H1 (cell line): ENCODE data around the gene MRPL20. TPM values are rescaled to one million over a fixed set of nuclear protein-coding genes. Genes with fewer than 3 reads are reported as not detected.

Experiments
- CTCF ChIA-PET: fragments of 300-600 bp; sonication (Branson Sonifier 250); formaldehyde crosslinking; loops from one replicate; lab custom pipeline; 2021; ENCODE audit not compliant: partially characterized antibody; lab: Charles Lee
- POLR2A ChIA-PET: fragments of 300-600 bp; sonication (Branson Sonifier 250); formaldehyde crosslinking; loops from one replicate; lab custom pipeline; 2021; ENCODE audit warnings: inconsistent platforms; ENCODE audit not compliant: partially characterized antibody; lab: Charles Lee
- DNase-seq, 2 experiments: peaks; one replicate each; pipeline versions ENCODE4 v3.0.0 to v3.0.0-alpha.2; 2010 to 2022; ENCODE audit warnings: low spot score in 2 of 2, low read depth in 1 of 2, mixed read lengths in 1 of 2
- FAIRE-seq: peaks from 2 replicates; lab custom pipeline; 2011; peaks lifted over from hg19 to GRCh38; lab: Jason Lieb, UNC
- H2AFZ ChIP-seq: 2 replicates; pipeline ENCODE4 v1.8.1; 2012; ENCODE audit warnings: low read length, inconsistent platforms
- H2AK5ac ChIP-seq: 2 replicates; pipeline ENCODE4 v1.6.1; 2013; ENCODE audit warnings: low read depth, low read length
- H2BK120ac ChIP-seq: replicated peaks from 2 replicates; pipeline ENCODE3; 2013; ENCODE audit warnings: low read depth, low read length, inconsistent platforms
- H2BK12ac ChIP-seq: 2 replicates; pipeline ENCODE4 v1.6.1; 2013; ENCODE audit warnings: low read depth, low read length
- H2BK15ac ChIP-seq: 2 replicates; pipeline ENCODE4 v1.6.1; 2013; ENCODE audit warnings: low read length
- H2BK20ac ChIP-seq: 2 replicates; pipeline ENCODE4 v1.6.1; 2013; ENCODE audit warnings: low read length
- H2BK5ac ChIP-seq: 2 replicates; pipeline ENCODE4 v1.6.1; 2013; ENCODE audit warnings: low read depth, low read length
- H3K14ac ChIP-seq: 2 replicates; pipeline ENCODE4 v1.6.1; 2013; ENCODE audit warnings: inconsistent platforms; ENCODE audit not compliant: insufficient read length
- H3K18ac ChIP-seq: 2 replicates; pipeline ENCODE4 v1.6.1; 2013; ENCODE audit warnings: low read length; ENCODE audit errors: extremely low read depth
- H3K23ac ChIP-seq: 2 replicates; pipeline ENCODE4 v1.6.1; 2013; ENCODE audit warnings: inconsistent platforms; ENCODE audit not compliant: insufficient read length
- H3K23me2 ChIP-seq: 2 replicates; pipeline ENCODE4 v1.6.1; 2013; ENCODE audit warnings: low read depth, low read length
- H3K27ac ChIP-seq: 2 replicates; pipeline ENCODE4 v1.6.1; 2011; ENCODE audit warnings: low read depth, low read length, inconsistent platforms
- H3K27me3 ChIP-seq, 4 experiments: replicated peaks in 1 of 4; 1 replicate in 1 of 4; 2 replicates in 3 of 4; pipeline versions ENCODE4 v1.6.1 to v1.8.1; 2011 to 2013; ENCODE audit warnings: low read length in 3 of 4, mild to moderate bottlenecking in 3 of 4, inconsistent platforms in 2 of 4, mixed read lengths in 2 of 4, moderate library complexity in 1 of 4; ENCODE audit not compliant: control insufficient read depth in 3 of 4, insufficient read depth in 3 of 4; ENCODE audit errors: extremely low read depth in 1 of 4
- H3K36me3 ChIP-seq, 4 experiments: 2 replicates each; pipeline versions ENCODE4 v1.6.1 to v1.8.1; 2011 to 2013; ENCODE audit warnings: mild to moderate bottlenecking in 4 of 4, low read length in 3 of 4, moderate library complexity in 2 of 4, control low read depth in 1 of 4, inconsistent platforms in 1 of 4; ENCODE audit not compliant: insufficient read depth in 4 of 4, control insufficient read depth in 2 of 4
- H3K4ac ChIP-seq: replicated peaks from 2 replicates; pipeline ENCODE3; 2013; ENCODE audit warnings: low read length, low read depth, mixed read lengths, inconsistent platforms; ENCODE audit not compliant: insufficient read length
- H3K4me1 ChIP-seq, 4 experiments: replicated peaks in 1 of 4; 1 replicate in 1 of 4; 2 replicates in 3 of 4; pipeline versions ENCODE4 v1.6.1 to v1.8.1; 2011 to 2013; ENCODE audit warnings: low read length in 3 of 4, inconsistent platforms in 2 of 4, mixed read lengths in 1 of 4; ENCODE audit not compliant: insufficient read depth in 4 of 4, control insufficient read depth in 3 of 4
- H3K4me2 ChIP-seq, 2 experiments: 2 replicates each; pipeline versions ENCODE4 v1.6.1 to v1.8.1; 2011 to 2013; ENCODE audit warnings: low read depth in 2 of 2, low read length in 2 of 2, control low read depth in 1 of 2, inconsistent platforms in 1 of 2, mild to moderate bottlenecking in 1 of 2; ENCODE audit not compliant: insufficient read depth in 1 of 2
- H3K4me3 ChIP-seq, 4 experiments: fragments of 200-600, 300-600 bp in 1 of 4; sonication (generic), shearing (Covaris generic), sonication (Bioruptor Twin) in 1 of 4; 2 replicates each; pipeline versions ENCODE4 v1.5.1 to v1.8.1; 2011 to 2016; ENCODE audit warnings: low read length in 4 of 4, low read depth in 3 of 4, control low read depth in 2 of 4, inconsistent platforms in 2 of 4, mild to moderate bottlenecking in 2 of 4, mixed read lengths in 1 of 4, moderate library complexity in 1 of 4; ENCODE audit not compliant: insufficient read depth in 2 of 4; ENCODE audit errors: extremely low read depth in 1 of 4
- H3K56ac ChIP-seq: replicated peaks from 2 replicates; pipeline ENCODE3; 2013; ENCODE audit warnings: low read depth, mild to moderate bottlenecking, mixed read lengths, low read length, inconsistent platforms; ENCODE audit not compliant: insufficient read length
- H3K79me1 ChIP-seq: 2 replicates; pipeline ENCODE4 v1.6.1; 2013; ENCODE audit warnings: low read depth, low read length, control low read depth
- H3K79me2 ChIP-seq, 2 experiments: 2 replicates each; pipeline versions ENCODE4 v1.6.1 to v1.8.1; 2012 to 2013; ENCODE audit warnings: low read length in 2 of 2, mild to moderate bottlenecking in 2 of 2, inconsistent platforms in 1 of 2; ENCODE audit not compliant: insufficient read depth in 2 of 2, control insufficient read depth in 1 of 2
- H3K9ac ChIP-seq, 4 experiments: replicated peaks in 1 of 4; 1 replicate in 1 of 4; 2 replicates in 3 of 4; pipeline versions ENCODE4 v1.6.1 to v1.8.1; 2011 to 2013; ENCODE audit warnings: low read depth in 3 of 4, low read length in 3 of 4, control low read depth in 2 of 4, mild to moderate bottlenecking in 2 of 4, moderate library complexity in 2 of 4, inconsistent platforms in 1 of 4; ENCODE audit errors: extremely low read depth in 1 of 4
- H3K9me3 ChIP-seq, 2 experiments: 2 replicates each; pipeline versions ENCODE4 v1.6.1 to v1.8.1; 2012 to 2013; ENCODE audit warnings: mild to moderate bottlenecking in 2 of 2, moderate library complexity in 2 of 2, control low read depth in 1 of 2, inconsistent platforms in 1 of 2, low read depth in 1 of 2, low read length in 1 of 2, mixed read lengths in 1 of 2; ENCODE audit not compliant: insufficient read depth in 2 of 2
- H4K20me1 ChIP-seq, 2 experiments: replicated peaks in 1 of 2; 2 replicates each; pipeline versions ENCODE3 to v1.8.1; 2011 to 2013; ENCODE audit warnings: inconsistent platforms in 2 of 2, low read length in 2 of 2, mild to moderate bottlenecking in 1 of 2; ENCODE audit not compliant: insufficient read depth in 2 of 2, control insufficient read depth in 1 of 2
- H4K5ac ChIP-seq: 2 replicates; pipeline ENCODE4 v1.6.1; 2013; ENCODE audit warnings: low read length, low read depth, mixed read lengths, inconsistent platforms; ENCODE audit not compliant: insufficient read length
- H4K8ac ChIP-seq: 2 replicates; pipeline ENCODE4 v1.8.0; 2013; ENCODE audit warnings: mild to moderate bottlenecking, moderate library complexity, low read length, inconsistent platforms; ENCODE audit not compliant: insufficient read depth; ENCODE audit errors: extremely low read depth
- H4K91ac ChIP-seq: replicated peaks from 2 replicates; pipeline ENCODE3; 2013; ENCODE audit warnings: low read length, mixed read lengths, inconsistent platforms; ENCODE audit not compliant: insufficient read length
- BACH1 ChIP-seq: IDR thresholded peaks from 2 replicates; pipeline ENCODE4 v1.6.1; 2012; ENCODE audit warnings: low read length, improper control_type of control experiment
- BCL11A ChIP-seq, 2 experiments: IDR thresholded peaks; one replicate each; pipeline ENCODE4 v1.6.1; 2011; ENCODE audit warnings: low read depth in 2 of 2, low read length in 2 of 2, mild to moderate bottlenecking in 2 of 2
- CBX5 ChIP-seq: fragments of 300-800, 300-1000 bp; sonication (generic); IDR thresholded peaks from 2 replicates; pipeline ENCODE4 v1.7.1; 2016; ENCODE audit warnings: antibody characterized with exemption, low read length, low read depth
- EZH2 ChIP-seq: fragments of 200-600 bp; sonication (generic); IDR thresholded peaks from 2 replicates; pipeline ENCODE4 v1.7.1; 2012; ENCODE audit warnings: low read depth, mild to moderate bottlenecking, moderate library complexity, low read length, inconsistent platforms; ENCODE audit not compliant: severe bottlenecking
- FOSL1 ChIP-seq: IDR thresholded peaks from 2 replicates; pipeline ENCODE4 v1.6.1; 2011; ENCODE audit warnings: mild to moderate bottlenecking, low read depth, low read length, moderate library complexity; ENCODE audit not compliant: insufficient read depth
- MAX ChIP-seq: IDR thresholded peaks from 2 replicates; pipeline ENCODE4 v1.6.1; 2012; ENCODE audit warnings: inconsistent platforms
- SUZ12 ChIP-seq: fragments of 200-600 bp; sonication (generic); IDR thresholded peaks from 2 replicates; pipeline ENCODE4 v1.6.1; 2012; ENCODE audit warnings: mild to moderate bottlenecking, inconsistent platforms, low read length, moderate library complexity, mixed read lengths
- WGBS, 2 experiments: shearing (Covaris generic) in 1 of 2; methylation state at CpG; one replicate each; pipeline versions ENCODE4 v1.1.6 to v1.1.7; 2013 to 2015; ENCODE audit warnings: low lambda C conversion rate in 2 of 2, mixed read lengths in 2 of 2, inconsistent platforms in 1 of 2, low coverage in 1 of 2, missing lambda C conversion rate in 1 of 2; ENCODE audit not compliant: insufficient replicate concordance in 2 of 2, insufficient coverage in 1 of 2, insufficient read length in 1 of 2; ENCODE audit errors: extremely low coverage in 1 of 2, missing lambda C conversion rate in 1 of 2; 5-methylcytosine and 5-hydroxymethylcytosine counted together
- polyA plus RNA-seq, 7 experiments: library from polyadenylated mRNA; depleted of rRNA in 3 of 7; stranded (reverse) in 5 of 7; unstranded in 2 of 7; fragments of >200 nt in 5 of 7; fragments of 200-250 nt in 2 of 7; gene quantifications; 1 replicate in 5 of 7; 2 replicates in 1 of 7; 4 replicates in 1 of 7; pipeline versions ENCODE4 v1.2.1 to v1.2.3, GENCODE V29; 2011 to 2013; ENCODE audit warnings: missing spikeins in 2 of 7, mixed read lengths in 2 of 7
- total RNA-seq: library from RNA; stranded (reverse); fragmentation: NEBNext Ultra II Directional; extraction: Animal tissue kit (Norgen Biotek cat#: 25700); gene quantifications from 2 replicates; pipeline ENCODE4 v1.2.1, GENCODE V29; 2021

MRPL20 gene
- total and polyA plus RNA-seq, 2 of the 8 experiments (the other 6 are each of a cell fraction or from before 2014, with no cell fraction given), result 126 to 151 TPM

DNA sequence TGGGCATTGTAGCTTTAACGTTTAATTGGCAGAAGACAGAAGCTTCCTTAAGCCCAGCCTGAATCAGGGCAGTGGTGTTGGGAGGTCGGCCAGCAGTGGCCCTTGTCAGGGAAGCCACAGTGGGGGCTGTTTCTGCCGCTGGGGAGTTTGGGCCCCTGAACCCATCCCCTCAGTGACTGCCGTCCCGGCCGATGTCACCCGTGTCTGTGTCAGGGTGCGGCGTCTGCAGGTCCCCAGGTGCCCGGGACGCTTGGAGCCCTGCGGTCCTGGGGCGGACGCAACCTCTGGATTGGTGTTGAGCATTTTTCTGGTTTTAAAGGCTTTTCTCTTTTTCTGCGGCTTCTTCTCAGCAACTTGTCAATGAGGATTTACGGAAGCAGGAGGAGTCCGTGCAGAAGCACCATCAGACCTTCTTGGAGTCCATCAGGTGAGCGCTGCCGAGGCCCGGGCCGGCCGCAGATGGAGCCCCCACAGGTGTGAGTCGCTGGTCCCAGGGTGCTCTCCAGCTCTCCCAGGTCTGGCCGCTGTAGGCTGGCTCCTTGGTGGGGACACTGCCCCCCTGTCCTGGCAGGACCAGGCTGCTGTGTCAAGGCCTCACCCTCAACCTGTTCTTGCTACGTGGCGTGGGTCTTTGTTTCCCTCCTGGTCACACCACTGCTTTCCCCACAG is 44.7 kb upstream of the MRPL20 start:
- H3K79me2 ChIP-seq, result no peaks in the 10 kb centered on the region
- no peak overlapping the region for H3K56ac ChIP-seq
- ChIA-PET POLR2A (interaction anchor here (0.6 to 2.1 kb wide), 5 partner anchors 9 to 79 kb away, joined by 3 to 5 read pairs (median 3); no protein-coding TSS in a partner anchor), CTCF (interaction anchor here (0.5 to 2.4 kb wide), 5 partner anchors 9 to 221 kb away, joined by 3 to 12 read pairs (median 5); no protein-coding TSS in a partner anchor)
- H3K27ac ChIP-seq, result no peak overlapping the region
- no peaks in the 10 kb centered on the region for H3K9me3 ChIP-seq
- no peaks in the 10 kb centered on the region for H3K23me2 ChIP-seq
- no peak overlapping the region for H2BK120ac ChIP-seq
- H3K36me3 ChIP-seq, result no peaks in the 10 kb centered on the region
- WGBS, 2 experiments, result 95% methylated on average over 26 of the region's 26 CpGs; no CpG with 5 or more reads in 1 of the 2 experiments
- TF ChIP-seq FOSL1, result no peak
- TF ChIP-seq BACH1, result no peak
- no peak for TF ChIP-seq MAX
- no peak for TF ChIP-seq EZH2
- TF ChIP-seq BCL11A (IDR thresholded peaks at IDR 0.05; ENCODE audit: low read depth in 2 of 2, low read length in 2 of 2), result no peak
- no peak for TF ChIP-seq SUZ12
- no peak for TF ChIP-seq CBX5
- H3K14ac ChIP-seq, result no peak overlapping the region
- DNase-seq (no peak), FAIRE-seq (no peak)
- H3K4me3 ChIP-seq, result no peak overlapping the region
- H2AK5ac ChIP-seq, result no peak overlapping the region
- no peak overlapping the region for H3K9ac ChIP-seq
- H3K4ac ChIP-seq, result no peak overlapping the region
- H3K4me1 ChIP-seq, result no peaks in the 10 kb centered on the region
- no peak overlapping the region for H3K23ac ChIP-seq
- H2BK20ac ChIP-seq, result no peak overlapping the region
- peak overlapping the region; percentile 18; the same call in 1 of the 2 replicates for H4K8ac ChIP-seq
- no peak overlapping the region for H2AFZ ChIP-seq
- no peaks in the 10 kb centered on the region for H3K79me1 ChIP-seq
- H3K18ac ChIP-seq, result no peak overlapping the region
- no peak overlapping the region for H3K4me2 ChIP-seq
- no peaks in the 10 kb centered on the region for H3K27me3 ChIP-seq
- H4K91ac ChIP-seq, result no peak overlapping the region
- no peak overlapping the region for H4K5ac ChIP-seq
- H2BK5ac ChIP-seq, result no peak overlapping the region
- no peak overlapping the region for H2BK15ac ChIP-seq
- no peak overlapping the region for H2BK12ac ChIP-seq
- no peaks in the 10 kb centered on the region for H4K20me1 ChIP-seq
